Measurements from ENCODE around the gene IST1.

The IST1 gene

DNA sequence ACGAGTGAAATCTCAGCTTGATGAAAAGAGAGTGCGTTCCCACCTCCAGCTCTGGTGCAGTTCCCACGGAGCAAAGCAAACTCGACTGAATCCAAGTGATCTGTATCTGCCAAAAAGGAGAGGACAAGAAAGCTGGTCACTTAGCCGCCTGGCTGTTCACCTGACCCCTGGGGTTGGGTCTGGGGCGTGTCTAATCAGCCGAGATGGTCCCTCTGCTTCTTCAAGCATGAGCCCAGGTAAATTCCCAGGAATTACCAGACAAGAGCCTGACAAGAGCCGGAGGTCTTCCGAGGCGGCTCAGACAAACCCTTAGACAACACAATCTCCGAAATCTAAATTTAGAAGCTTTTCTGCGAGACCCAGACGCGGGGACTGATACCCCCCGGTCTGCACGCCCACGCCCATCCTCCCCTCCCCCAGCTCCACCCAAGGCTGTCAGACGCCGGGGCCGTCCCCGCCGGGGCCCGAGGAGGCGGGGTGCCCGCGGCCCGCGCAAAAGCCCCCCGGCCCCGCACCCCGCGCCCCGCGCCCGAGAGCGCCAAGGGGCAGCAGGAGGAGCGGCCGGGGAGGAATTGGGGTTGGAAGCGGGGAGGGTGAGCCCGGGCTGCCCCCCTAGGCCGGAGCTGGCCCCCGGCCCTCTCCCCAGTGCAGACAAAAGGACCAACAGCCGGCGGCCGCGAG, 12.0 kb upstream of the IST1 start:
- peak; percentile 53 for ATAC-seq
- TF ChIP-seq BACH2 (CRISPR knock-in tag; IDR thresholded peaks at IDR 0.05; ENCODE audit: borderline replicate concordance) (no peak), ZNF565 (CRISPR knock-in tag; conservative IDR thresholded peaks at IDR 0.05; ENCODE audit: low read depth) (no peak), ARNTL (CRISPR knock-in tag; IDR thresholded peaks at IDR 0.05; ENCODE audit: borderline replicate concordance, low read depth) (no peak), TCF4 (CRISPR knock-in tag; IDR thresholded peaks at IDR 0.05; ENCODE audit: borderline replicate concordance) (no peak), CSDC2 (CRISPR knock-in tag; IDR thresholded peaks at IDR 0.05) (no peak), PPARA (CRISPR knock-in tag; IDR thresholded peaks at IDR 0.05; ENCODE audit: borderline replicate concordance) (no peak), OSR1 (CRISPR knock-in tag; IDR thresholded peaks at IDR 0.05) (no peak), ZNF8 (CRISPR knock-in tag; IDR thresholded peaks at IDR 0.05) (no peak)
- TF ChIP-seq, protein P1, sequence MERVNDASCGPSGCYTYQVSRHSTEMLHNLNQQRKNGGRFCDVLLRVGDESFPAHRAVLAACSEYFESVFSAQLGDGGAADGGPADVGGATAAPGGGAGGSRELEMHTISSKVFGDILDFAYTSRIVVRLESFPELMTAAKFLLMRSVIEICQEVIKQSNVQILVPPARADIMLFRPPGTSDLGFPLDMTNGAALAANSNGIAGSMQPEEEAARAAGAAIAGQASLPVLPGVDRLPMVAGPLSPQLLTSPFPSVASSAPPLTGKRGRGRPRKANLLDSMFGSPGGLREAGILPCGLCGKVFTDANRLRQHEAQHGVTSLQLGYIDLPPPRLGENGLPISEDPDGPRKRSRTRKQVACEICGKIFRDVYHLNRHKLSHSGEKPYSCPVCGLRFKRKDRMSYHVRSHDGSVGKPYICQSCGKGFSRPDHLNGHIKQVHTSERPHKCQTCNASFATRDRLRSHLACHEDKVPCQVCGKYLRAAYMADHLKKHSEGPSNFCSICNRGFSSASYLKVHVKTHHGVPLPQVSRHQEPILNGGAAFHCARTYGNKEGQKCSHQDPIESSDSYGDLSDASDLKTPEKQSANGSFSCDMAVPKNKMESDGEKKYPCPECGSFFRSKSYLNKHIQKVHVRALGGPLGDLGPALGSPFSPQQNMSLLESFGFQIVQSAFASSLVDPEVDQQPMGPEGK (CRISPR knock-in tag; IDR thresholded peaks at IDR 0.05; ENCODE audit: borderline replicate concordance), result no peak
- TF ChIP-seq, protein P2, sequence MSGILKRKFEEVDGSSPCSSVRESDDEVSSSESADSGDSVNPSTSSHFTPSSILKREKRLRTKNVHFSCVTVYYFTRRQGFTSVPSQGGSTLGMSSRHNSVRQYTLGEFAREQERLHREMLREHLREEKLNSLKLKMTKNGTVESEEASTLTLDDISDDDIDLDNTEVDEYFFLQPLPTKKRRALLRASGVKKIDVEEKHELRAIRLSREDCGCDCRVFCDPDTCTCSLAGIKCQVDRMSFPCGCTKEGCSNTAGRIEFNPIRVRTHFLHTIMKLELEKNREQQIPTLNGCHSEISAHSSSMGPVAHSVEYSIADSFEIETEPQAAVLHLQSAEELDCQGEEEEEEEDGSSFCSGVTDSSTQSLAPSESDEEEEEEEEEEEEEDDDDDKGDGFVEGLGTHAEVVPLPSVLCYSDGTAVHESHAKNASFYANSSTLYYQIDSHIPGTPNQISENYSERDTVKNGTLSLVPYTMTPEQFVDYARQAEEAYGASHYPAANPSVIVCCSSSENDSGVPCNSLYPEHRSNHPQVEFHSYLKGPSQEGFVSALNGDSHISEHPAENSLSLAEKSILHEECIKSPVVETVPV (CRISPR knock-in tag; IDR thresholded peaks at IDR 0.05), result no peak
- TF ChIP-seq, protein P3, sequence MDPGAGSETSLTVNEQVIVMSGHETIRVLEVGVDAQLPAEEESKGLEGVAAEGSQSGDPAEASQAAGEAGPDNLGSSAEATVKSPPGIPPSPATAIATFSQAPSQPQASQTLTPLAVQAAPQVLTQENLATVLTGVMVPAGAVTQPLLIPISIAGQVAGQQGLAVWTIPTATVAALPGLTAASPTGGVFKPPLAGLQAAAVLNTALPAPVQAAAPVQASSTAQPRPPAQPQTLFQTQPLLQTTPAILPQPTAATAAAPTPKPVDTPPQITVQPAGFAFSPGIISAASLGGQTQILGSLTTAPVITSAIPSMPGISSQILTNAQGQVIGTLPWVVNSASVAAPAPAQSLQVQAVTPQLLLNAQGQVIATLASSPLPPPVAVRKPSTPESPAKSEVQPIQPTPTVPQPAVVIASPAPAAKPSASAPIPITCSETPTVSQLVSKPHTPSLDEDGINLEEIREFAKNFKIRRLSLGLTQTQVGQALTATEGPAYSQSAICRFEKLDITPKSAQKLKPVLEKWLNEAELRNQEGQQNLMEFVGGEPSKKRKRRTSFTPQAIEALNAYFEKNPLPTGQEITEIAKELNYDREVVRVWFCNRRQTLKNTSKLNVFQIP (CRISPR knock-in tag; IDR thresholded peaks at IDR 0.05; ENCODE audit: borderline replicate concordance, low read depth), result no peak

DNA sequence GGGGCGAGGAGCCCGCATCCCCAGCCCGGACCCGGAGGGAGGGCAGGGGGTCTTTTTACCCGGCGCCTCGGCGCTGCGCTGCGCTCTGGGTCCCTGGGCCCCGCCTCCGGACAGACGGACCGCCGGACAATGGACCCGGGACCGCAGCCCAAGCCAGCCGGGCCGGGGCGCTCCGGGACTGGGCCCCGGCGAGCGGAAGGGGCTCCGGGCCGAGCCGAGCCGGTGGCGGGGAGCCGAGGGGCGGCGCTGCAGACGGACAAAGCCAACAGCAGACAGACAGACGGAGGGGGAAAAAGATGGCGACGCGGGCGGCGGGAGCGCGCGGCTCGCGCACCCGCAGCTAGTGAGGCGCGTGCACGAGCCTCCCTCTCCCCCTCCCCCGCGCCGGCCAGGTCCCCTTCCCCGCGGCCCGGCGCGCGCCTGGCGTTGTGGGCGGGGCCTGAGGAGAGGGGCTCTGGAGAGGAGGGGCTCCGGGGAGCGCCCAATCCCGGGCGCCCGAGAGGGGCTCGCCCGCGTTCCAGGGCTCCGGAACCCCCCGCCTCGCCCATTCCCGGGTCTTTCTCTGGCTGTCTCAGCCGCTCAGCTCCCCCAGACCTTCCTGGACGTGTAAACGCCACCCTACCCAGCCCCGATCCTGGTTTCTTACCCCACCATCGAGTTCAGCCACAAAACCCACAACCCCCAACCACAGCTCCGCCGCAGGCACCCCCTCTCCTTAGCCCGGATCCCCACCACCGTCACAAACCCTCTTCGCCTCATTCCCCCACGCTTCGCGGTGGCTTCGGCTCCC, 11.3 kb upstream of the IST1 start, which contains the start of gene ZNF821:
Gene ZNF821 (minus strand): TSS at position 334 of the 790 bp plus-strand sequence. CDS start 4,236 bp downstream, outside the sequence.
- ATAC-seq, result peak; percentile 76
- TF ChIP-seq ISL1 (CRISPR knock-in tag; IDR thresholded peaks at IDR 0.05), result no peak
- 0 out of 2 replicates have a peak, but pooled peaks have one; percentile 13 for TF ChIP-seq ZNF70 (CRISPR knock-in tag; IDR thresholded peaks at IDR 0.05)
- no peak for TF ChIP-seq OSR1 (CRISPR knock-in tag; IDR thresholded peaks at IDR 0.05)
- peak; percentile 51; the same call in 1 of the 2 replicates for TF ChIP-seq ZFP30 (CRISPR knock-in tag; IDR thresholded peaks at IDR 0.05)
- TF ChIP-seq, protein P2 (CRISPR knock-in tag; IDR thresholded peaks at IDR 0.05), result no peak
- peak; percentile 78; the same call in 1 of the 2 replicates for TF ChIP-seq CSDC2 (CRISPR knock-in tag; IDR thresholded peaks at IDR 0.05)
- 0 out of 2 replicates have a peak, but pooled peaks have one; percentile 63 for TF ChIP-seq BACH2 (CRISPR knock-in tag; IDR thresholded peaks at IDR 0.05; ENCODE audit: borderline replicate concordance)
- peak; percentile 81 for TF ChIP-seq SNAI2 (CRISPR knock-in tag; IDR thresholded peaks at IDR 0.05)
- TF ChIP-seq, protein P4, sequence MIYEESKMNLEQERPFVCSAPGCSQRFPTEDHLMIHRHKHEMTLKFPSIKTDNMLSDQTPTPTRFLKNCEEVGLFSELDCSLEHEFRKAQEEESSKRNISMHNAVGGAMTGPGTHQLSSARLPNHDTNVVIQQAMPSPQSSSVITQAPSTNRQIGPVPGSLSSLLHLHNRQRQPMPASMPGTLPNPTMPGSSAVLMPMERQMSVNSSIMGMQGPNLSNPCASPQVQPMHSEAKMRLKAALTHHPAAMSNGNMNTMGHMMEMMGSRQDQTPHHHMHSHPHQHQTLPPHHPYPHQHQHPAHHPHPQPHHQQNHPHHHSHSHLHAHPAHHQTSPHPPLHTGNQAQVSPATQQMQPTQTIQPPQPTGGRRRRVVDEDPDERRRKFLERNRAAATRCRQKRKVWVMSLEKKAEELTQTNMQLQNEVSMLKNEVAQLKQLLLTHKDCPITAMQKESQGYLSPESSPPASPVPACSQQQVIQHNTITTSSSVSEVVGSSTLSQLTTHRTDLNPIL (CRISPR knock-in tag; IDR thresholded peaks at IDR 0.05; ENCODE audit: low read depth), result no peak
- TF ChIP-seq ZFP3 (CRISPR knock-in tag; IDR thresholded peaks at IDR 0.05), result 0 out of 2 replicates have a peak, but pooled peaks have one; percentile 48
- TF ChIP-seq, protein P5, sequence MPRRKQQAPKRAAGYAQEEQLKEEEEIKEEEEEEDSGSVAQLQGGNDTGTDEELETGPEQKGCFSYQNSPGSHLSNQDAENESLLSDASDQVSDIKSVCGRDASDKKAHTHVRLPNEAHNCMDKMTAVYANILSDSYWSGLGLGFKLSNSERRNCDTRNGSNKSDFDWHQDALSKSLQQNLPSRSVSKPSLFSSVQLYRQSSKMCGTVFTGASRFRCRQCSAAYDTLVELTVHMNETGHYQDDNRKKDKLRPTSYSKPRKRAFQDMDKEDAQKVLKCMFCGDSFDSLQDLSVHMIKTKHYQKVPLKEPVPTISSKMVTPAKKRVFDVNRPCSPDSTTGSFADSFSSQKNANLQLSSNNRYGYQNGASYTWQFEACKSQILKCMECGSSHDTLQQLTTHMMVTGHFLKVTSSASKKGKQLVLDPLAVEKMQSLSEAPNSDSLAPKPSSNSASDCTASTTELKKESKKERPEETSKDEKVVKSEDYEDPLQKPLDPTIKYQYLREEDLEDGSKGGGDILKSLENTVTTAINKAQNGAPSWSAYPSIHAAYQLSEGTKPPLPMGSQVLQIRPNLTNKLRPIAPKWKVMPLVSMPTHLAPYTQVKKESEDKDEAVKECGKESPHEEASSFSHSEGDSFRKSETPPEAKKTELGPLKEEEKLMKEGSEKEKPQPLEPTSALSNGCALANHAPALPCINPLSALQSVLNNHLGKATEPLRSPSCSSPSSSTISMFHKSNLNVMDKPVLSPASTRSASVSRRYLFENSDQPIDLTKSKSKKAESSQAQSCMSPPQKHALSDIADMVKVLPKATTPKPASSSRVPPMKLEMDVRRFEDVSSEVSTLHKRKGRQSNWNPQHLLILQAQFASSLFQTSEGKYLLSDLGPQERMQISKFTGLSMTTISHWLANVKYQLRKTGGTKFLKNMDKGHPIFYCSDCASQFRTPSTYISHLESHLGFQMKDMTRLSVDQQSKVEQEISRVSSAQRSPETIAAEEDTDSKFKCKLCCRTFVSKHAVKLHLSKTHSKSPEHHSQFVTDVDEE (CRISPR knock-in tag; IDR thresholded peaks at IDR 0.05), result peak; percentile 78
- 0 out of 2 replicates have a peak, but pooled peaks have one; percentile 25 for TF ChIP-seq ZNF8 (CRISPR knock-in tag; IDR thresholded peaks at IDR 0.05)
